CD4-positive, alpha-beta T cell treated with Interleukin-6 at 100 ng/mL for 8 hours (primary cell): ENCODE data around the gene MRNIP.
"Not testable (repeated sequence)": the region's sequence is repeated elsewhere in the genome, so short reads cannot be mapped to it uniquely, and the experiment has no call there.

Experiments used
- DNase-seq: peaks from one replicate; pipeline ENCODE4 v3.0.0-alpha.2; 2020; ENCODE audit warnings: mixed read lengths, low spot score

Gene MRNIP

GRCh38 chr5:179871533-179871932 is 12.9 kb upstream of the MRNIP start:
- not testable (repeated sequence) for DNase-seq

DNA sequence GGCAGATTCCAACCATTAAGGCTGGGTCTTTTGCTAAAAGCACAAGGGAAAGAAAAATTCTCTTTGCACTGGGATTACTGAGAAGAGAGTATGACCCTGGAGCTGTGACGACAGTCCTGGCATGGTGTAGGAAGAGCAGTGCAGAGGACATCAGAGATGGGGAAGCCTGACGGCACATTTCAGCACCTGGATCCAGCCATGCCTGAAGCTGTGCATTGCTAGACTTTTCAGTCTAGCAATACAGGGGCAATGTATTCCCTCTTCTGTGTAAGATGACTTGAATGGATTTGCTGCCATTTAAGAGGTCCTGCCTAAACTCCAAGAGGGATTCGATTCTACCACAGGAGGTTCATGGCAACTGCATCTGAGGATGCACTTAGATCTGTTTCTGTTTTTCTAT is 12.3 kb upstream of the MRNIP start:
- no peak for DNase-seq

- no peak for DNase-seq
Measured at GRCh38 chr5:179870403-179870903, 11.8 kb upstream of the MRNIP start.

GRCh38 chr5:179869641-179870402 is 11.2 kb upstream of the MRNIP start:
- DNase-seq, result no peak

- DNase-seq, result no peak
Measured at GRCh38 chr5:179869101-179869500, 10.5 kb upstream of the MRNIP start.

GRCh38 chr5:179868541-179868940 is 9.9 kb upstream of the MRNIP start:
- no peak for DNase-seq

DNA sequence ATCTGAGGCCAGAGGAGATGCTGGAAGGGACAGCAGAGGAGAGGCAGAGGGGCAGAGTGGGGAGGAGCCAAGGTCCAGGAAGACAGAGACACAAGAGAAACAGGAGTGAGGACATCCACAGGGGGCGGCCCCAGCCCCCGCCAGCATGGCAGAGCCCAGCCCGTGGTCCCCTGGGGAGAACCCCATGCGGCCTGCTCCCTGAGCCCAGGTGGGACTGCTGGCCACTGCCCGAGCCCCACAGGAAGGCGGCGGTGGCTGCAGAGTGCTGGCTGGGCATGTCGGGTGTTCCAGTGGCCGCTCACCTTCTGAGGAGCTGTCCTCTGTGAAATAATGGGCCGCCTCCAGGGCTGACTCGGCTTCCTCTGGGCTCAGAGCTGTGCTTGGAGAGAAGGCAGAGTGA is 8.9 kb upstream of the MRNIP start:
- DNase-seq, result no peak

GRCh38 chr5:179867079-179867465 is 8.5 kb upstream of the MRNIP start:
- DNase-seq, result no peak

GRCh38 chr5:179866241-179867078 is 7.8 kb upstream of the MRNIP start:
- no peak for DNase-seq

- DNase-seq, result no peak
Measured at GRCh38 chr5:179865491-179866240, 7.0 kb upstream of the MRNIP start.

GRCh38 chr5:179864686-179865085 is 6.1 kb upstream of the MRNIP start:
- DNase-seq, result no peak

- DNase-seq, result no peak
Measured at GRCh38 chr5:179863449-179864085, 5.0 kb upstream of the MRNIP start.

DNA sequence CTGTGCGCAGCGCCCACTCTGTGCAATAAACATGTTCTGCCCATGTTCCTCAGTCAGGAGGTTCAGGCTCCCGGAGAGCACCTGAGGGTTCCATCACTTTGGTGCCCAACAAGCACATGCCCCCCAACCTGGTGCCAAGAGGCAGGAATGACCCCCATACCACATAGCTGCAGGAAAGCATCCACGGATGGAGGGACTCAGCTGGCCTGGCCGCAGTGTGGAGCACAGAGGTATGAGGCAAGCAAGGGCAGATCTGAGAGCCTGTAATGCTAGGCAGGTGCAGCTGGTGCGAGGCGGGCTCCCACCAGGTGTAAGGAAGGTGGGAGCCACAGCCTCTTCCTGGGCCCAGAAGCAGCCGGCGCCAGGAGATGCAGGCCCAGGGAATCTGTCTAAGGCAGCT is 4.3 kb upstream of the MRNIP start:
- DNase-seq, result no peak

DNA sequence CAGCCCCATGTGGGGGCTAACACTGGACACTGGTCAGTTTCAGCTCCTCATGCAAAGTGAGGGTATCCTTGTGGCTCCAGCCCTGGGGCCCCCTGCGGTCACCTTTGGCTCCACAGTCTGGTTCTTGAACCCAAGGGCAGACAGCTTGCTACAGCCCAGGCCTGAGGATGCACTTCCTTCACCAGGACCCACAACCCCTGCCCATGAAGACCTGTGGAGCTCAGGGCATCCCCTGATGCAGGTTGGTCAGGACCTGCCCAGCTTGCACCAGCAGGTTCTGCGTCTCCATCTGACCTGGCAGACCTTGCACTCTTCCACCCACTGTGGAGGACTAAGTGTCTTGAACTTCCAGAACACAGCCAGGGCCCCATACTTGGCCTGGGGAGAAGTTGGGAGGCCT is 3.7 kb upstream of the MRNIP start:
- DNase-seq, result no peak

- DNase-seq, result no peak
Measured at GRCh38 chr5:179860301-179860700, 1.7 kb upstream of the MRNIP start.

- peak; percentile 24 for DNase-seq
Measured at GRCh38 chr5:179858241-179858585, 404 bp downstream of the MRNIP start.

DNA sequence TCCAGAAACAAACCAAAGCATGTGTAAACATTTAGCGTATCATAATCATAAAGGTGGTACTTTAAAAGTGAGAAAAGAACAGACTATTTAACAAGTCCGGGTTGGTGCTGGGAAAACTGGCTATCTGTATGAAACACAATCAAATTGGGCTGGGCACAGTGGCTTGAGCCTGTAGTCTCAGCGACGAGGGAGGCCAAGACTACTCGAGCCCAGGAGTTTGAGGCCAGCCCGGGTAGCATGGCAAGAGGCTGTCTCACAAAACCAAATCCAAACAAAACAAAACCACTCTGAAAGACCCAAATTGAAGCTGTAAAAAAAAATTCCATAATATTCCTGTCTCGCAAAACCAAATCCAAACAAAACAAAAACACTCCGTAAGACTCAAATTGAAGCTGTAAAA is 4.3 kb downstream of the MRNIP start:
- DNase-seq, result no peak

DNA sequence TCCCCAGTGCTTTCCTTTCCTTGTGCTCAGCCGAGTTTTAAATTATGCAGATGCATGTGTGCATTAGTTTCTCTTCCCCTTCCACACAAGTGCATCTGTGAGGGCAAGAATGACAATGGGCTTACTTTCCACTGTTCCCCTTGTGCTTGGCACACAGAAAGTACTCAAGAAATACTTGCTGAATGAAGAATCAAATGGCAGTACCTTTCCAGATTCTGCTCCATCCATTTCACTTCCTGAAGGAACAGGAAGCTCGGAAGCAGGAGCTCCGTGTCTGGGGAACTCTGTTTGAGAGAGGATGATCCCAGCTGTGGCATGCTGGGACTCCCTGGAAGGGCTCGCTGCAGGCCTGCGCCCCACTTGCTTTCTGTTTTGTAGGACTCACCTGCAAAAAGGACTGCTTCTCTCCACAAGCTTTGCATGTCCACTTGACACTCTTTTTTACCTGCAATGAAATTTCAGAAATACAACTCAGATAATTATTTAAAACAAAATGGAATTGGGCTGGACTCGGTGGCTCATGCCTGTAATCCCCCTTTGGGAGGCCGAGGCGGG is 5.5 kb downstream of the MRNIP start:
- no peak for DNase-seq

- DNase-seq, result no peak
Measured at GRCh38 chr5:179841621-179842020, 17.0 kb downstream of the MRNIP start.

DNA sequence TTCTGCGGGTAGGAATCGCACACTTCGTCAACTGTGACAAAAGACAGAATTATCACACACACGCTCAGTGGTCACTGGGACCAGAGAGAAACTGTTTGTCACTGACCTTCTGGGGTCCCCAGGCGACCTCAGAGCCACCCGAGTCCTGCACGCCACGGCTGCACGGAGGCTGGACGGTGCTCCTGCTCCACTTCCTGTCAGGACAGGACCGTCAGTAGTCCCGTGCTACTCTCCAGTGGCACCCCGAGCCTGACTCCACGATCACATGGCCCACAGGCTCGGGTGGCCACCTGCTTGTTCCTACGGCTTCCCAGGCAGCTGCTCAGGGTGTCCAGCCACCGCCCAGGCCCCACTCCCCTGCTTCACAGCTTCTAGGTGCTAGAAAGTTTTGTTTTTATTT is 17.9 kb downstream of the MRNIP start:
- no peak for DNase-seq

GRCh38 chr5:179840321-179840720 is 18.3 kb downstream of the MRNIP start:
- DNase-seq, result no peak
